HL-60 (cell line): ENCODE results near the gene TNIK.

Source experiments
- DNase-seq, 2 experiments: peaks; one replicate each; pipeline ENCODE4 v3.0.0-alpha.2; 2010 to 2020; ENCODE audit warnings: low read depth in 1 of 2, low spot score in 1 of 2
- H3K27ac ChIP-seq: fragments of 250-450 bp; sonication (Bioruptor Pico); replicated peaks from 2 replicates; pipeline ENCODE4 v1.5.1; 2020; ENCODE audit warnings: mild to moderate bottlenecking, moderate library complexity
- H3K27me3 ChIP-seq: fragments of 250-450 bp; sonication (Bioruptor Pico); 2 replicates; pipeline ENCODE4 v1.5.1; 2021; ENCODE audit warnings: mild to moderate bottlenecking, moderate library complexity; ENCODE audit not compliant: insufficient read depth, poor library complexity, severe bottlenecking
- H3K4me3 ChIP-seq: replicated peaks from 2 replicates; pipeline ENCODE4 v1.5.1; 2011; ENCODE audit warnings: mild to moderate bottlenecking, control low read depth, low read length; ENCODE audit not compliant: insufficient read depth
- GABPA ChIP-seq: IDR thresholded peaks from 2 replicates; pipeline ENCODE4 v1.6.1; 2012; ENCODE audit warnings: low read depth
- POLR2AphosphoS5 ChIP-seq: IDR thresholded peaks from 2 replicates; pipeline ENCODE4 v1.6.1; 2012; ENCODE audit warnings: low read depth
- SPI1 ChIP-seq: IDR thresholded peaks from 2 replicates; pipeline ENCODE4 v1.6.1; 2012; ENCODE audit warnings: low read depth, mild to moderate bottlenecking, borderline replicate concordance
- TF ChIP-seq, protein P1 (sequence below): IDR thresholded peaks from 2 replicates; pipeline ENCODE4 v1.6.1; 2012; ENCODE audit warnings: low read depth; ENCODE audit not compliant: insufficient replicate concordance
- TF ChIP-seq, protein P2 (sequence below): IDR thresholded peaks from one replicate; pipeline ENCODE4 v1.5.1; 2011; ENCODE audit warnings: low read length, control low read depth, inconsistent platforms; ENCODE audit not compliant: insufficient read depth

TNIK gene

GRCh38 chr3:171231361-171231760, 228.8 kb downstream of the TNIK start:
- H3K4me3 ChIP-seq: no peak overlapping the region
- no peak overlapping the region for H3K27ac ChIP-seq
- no peak for DNase-seq
- TF ChIP-seq GABPA (no peak), POLR2AphosphoS5 (no peak), SPI1 (no peak)
- TF ChIP-seq, protein P1, sequence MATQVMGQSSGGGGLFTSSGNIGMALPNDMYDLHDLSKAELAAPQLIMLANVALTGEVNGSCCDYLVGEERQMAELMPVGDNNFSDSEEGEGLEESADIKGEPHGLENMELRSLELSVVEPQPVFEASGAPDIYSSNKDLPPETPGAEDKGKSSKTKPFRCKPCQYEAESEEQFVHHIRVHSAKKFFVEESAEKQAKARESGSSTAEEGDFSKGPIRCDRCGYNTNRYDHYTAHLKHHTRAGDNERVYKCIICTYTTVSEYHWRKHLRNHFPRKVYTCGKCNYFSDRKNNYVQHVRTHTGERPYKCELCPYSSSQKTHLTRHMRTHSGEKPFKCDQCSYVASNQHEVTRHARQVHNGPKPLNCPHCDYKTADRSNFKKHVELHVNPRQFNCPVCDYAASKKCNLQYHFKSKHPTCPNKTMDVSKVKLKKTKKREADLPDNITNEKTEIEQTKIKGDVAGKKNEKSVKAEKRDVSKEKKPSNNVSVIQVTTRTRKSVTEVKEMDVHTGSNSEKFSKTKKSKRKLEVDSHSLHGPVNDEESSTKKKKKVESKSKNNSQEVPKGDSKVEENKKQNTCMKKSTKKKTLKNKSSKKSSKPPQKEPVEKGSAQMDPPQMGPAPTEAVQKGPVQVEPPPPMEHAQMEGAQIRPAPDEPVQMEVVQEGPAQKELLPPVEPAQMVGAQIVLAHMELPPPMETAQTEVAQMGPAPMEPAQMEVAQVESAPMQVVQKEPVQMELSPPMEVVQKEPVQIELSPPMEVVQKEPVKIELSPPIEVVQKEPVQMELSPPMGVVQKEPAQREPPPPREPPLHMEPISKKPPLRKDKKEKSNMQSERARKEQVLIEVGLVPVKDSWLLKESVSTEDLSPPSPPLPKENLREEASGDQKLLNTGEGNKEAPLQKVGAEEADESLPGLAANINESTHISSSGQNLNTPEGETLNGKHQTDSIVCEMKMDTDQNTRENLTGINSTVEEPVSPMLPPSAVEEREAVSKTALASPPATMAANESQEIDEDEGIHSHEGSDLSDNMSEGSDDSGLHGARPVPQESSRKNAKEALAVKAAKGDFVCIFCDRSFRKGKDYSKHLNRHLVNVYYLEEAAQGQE: no peak
- TF ChIP-seq, protein P2, sequence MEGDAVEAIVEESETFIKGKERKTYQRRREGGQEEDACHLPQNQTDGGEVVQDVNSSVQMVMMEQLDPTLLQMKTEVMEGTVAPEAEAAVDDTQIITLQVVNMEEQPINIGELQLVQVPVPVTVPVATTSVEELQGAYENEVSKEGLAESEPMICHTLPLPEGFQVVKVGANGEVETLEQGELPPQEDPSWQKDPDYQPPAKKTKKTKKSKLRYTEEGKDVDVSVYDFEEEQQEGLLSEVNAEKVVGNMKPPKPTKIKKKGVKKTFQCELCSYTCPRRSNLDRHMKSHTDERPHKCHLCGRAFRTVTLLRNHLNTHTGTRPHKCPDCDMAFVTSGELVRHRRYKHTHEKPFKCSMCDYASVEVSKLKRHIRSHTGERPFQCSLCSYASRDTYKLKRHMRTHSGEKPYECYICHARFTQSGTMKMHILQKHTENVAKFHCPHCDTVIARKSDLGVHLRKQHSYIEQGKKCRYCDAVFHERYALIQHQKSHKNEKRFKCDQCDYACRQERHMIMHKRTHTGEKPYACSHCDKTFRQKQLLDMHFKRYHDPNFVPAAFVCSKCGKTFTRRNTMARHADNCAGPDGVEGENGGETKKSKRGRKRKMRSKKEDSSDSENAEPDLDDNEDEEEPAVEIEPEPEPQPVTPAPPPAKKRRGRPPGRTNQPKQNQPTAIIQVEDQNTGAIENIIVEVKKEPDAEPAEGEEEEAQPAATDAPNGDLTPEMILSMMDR: no peak
- H3K27me3 ChIP-seq: no peaks in the 10 kb centered on the region

DNA sequence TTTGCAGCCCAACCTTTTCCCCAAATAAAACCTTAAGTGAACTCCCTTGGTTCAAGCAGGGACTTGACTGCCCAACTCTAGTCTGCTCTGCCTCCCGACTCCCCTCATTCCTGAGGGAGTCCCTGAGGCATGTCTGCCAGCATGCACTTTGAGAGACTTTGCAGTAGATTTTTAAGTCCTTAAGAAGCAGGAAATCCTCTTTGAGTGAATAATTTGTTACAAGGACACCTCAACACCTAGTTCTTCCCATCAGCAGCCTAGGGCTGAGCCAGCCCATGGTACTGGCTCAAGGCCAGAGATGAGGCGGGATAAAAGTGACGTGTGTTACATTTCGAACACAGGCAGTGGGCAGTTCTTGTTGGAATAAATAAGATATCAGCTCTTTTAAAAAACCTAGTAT, 229.3 kb downstream of the TNIK start:
- H3K27ac ChIP-seq: no peak overlapping the region

GRCh38 chr3:171229173-171229572, 231.0 kb downstream of the TNIK start:
- DNase-seq: no peak
- TF ChIP-seq, protein P1: no peak
- TF ChIP-seq SPI1 (no peak), POLR2AphosphoS5 (no peak), GABPA (no peak)
- no peaks in the 10 kb centered on the region for H3K27me3 ChIP-seq

More for the DNA sequence above, 229.3 kb downstream of the TNIK start:
- TF ChIP-seq, protein P2: no peak
- TF ChIP-seq GABPA: no peak
- Histone ChIP-seq H3K4me3 (no peak overlapping the region), H3K27me3 (no peaks in the 10 kb centered on the region)
- DNase-seq: no peak

GRCh38 chr3:171228240-171228639, 232.0 kb downstream of the TNIK start:
- TF ChIP-seq GABPA (no peak), POLR2AphosphoS5 (no peak), SPI1 (no peak)
- TF ChIP-seq, protein P2: no peak
- TF ChIP-seq, protein P1: no peak
- Histone ChIP-seq H3K27me3 (no peaks in the 10 kb centered on the region), H3K27ac (no peak overlapping the region), H3K4me3 (no peak overlapping the region)
- DNase-seq: no peak

More at GRCh38 chr3:171229173-171229572, 231.0 kb downstream of the TNIK start:
- no peak overlapping the region for H3K27ac ChIP-seq
- no peak overlapping the region for H3K4me3 ChIP-seq
